Measurements from ENCODE around the gene PKP4. TPM values are rescaled to one million over a fixed set of nuclear protein-coding genes. Genes with fewer than 3 reads are reported as not detected.

PKP4 gene
- total RNA-seq, 1 experiment from 2014 or later: 111 TPM

DNA sequence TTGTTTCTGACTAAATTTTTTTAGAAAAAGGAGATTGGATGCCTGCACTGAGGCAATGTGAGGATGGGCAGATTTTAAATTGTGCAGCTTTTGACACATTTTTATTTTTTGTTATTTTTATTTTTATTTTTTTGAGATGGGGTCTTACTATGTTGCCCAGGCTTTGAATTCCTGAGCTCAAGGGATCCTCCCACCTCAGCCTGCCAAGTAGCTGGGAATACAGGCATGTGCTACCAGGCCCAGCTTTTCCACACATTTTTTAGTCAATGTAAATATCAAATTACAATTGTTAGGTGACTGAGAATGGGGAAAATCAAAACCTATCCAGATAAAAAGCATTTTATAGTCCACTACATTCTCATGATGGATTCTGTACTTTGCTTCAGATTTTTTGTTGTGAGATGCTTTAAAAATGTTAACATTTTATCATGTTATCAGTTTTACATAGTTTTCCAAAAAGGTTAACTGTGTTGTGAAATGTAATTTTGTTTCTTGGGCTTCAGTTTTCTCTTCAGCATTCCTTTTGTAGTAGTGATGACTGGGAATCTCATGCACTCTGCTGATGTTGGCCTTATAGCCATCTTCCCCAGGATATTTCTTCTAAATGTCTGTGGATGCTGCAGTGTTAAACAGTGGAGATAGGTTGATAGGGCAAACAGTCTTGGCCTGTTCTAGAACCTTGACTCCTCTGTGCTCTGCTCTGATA, 41.4 kb downstream of the PKP4 start:
- no peak for DNase-seq (ENCODE audit: low spot score)

GRCh38 chr2:158498749-158499136, 42.0 kb downstream of the PKP4 start:
- no peak for DNase-seq (ENCODE audit: low spot score)

DNA sequence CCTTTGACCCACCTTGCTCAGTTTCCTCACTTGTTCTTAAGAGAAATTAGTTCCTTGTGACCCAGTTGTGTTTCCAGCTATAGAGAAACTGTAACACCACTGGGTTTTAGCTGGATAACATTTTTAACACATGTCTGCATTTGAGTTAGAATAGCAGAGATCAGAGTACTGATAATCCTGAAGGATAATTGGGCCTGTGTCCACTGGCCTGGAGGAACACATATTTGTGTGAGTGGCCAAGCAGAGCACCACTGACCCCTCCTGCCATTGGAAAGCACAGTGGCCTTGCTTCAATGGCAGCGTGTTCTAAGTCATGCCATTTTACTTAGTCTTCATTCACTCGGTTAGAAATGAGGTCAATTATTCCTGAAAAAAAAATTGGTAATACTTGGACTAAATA, 42.6 kb downstream of the PKP4 start:
- DNase-seq (ENCODE audit: low spot score): no peak

DNA sequence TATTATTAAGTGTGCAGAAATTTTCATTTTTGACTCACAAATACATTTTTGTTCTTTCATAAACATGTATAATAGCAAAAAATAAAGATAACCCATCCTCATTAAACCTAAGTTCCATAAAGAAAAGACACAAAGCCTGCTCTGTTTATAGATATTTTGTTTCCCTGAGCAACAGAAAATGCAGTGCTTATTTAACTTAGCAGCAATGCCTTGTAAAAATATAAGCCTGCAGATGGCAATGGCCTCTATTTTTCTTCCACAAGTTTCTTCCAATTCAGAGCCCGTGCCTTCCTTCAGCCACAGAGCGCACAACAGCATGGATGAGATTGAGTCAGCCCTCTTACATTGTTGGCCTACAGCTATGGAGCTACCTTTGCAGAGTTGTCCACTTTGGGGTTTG, 43.6 kb downstream of the PKP4 start:
- no peak for DNase-seq (ENCODE audit: low spot score)

- DNase-seq (ENCODE audit: low spot score): no peak
Observed at GRCh38 chr2:158501301-158501700, 44.5 kb downstream of the PKP4 start.

- no peak for DNase-seq (ENCODE audit: low spot score)
Observed at GRCh38 chr2:158502974-158503373, 46.2 kb downstream of the PKP4 start.

DNA sequence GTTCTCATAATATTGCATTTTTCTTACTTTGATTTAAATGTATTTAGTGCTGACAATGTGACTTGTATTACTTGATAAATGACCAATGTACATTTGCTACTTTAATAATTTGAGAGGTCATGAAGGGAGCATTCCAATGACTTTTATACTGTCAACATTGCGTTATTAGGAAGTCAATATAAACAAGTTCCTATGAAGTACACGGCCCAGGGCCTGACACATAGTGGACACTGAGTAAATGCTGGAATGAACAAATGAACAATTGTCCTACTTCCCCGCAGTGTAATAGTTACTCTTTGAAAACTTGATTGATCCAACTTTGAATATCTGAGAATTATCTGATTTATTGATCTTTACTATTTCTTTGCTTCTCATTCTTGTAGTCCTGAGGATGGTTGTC, 47.3 kb downstream of the PKP4 start:
- DNase-seq (ENCODE audit: low spot score): no peak

DNA sequence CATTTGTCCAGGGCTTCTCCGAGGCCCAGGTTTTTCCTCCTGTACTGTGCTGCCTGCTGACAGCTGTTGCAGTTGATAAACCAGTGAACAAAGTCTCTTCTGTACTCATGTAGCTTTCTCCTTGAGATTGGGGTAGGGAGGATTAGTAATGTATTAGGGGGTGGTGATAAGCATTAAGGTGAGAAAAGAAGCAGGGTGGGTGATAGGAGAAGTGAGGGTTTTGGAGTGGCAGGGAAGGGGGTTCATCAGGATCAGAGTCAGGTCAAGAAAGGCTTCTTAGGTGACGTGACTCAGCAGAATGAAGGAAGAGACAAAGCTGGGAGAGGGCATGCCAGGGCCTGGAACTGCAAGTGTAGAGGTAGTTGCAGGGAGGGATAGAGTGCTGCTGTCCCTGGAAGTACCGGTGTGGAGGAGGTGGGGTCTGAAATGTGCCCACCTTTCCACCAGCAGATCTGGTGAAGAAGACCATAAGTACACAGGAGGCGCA, 48.7 kb downstream of the PKP4 start:
- DNase-seq (ENCODE audit: low spot score): peak; percentile 19

DNA sequence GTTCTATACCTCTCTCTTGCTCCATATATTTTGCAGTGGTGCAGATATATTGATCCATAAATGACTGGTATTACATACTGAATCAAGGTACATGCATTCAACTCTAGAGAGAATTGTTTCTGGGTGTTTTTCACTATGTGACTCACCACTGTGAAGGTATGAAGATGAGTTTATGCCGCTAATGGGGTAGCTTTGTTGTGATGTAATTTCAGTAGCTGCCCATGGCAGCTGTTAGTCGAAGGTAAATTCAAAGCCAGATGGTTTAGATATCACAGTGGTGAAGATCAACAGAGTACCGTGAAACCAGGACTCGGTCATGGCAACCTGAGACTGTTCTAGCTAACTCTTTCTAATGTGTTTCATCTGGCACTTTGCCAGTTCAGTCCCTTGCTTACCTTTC, 50.4 kb downstream of the PKP4 start:
- no peak for DNase-seq (ENCODE audit: low spot score)

GRCh38 chr2:158507679-158508078, 50.9 kb downstream of the PKP4 start:
- DNase-seq (ENCODE audit: low spot score): no peak

DNA sequence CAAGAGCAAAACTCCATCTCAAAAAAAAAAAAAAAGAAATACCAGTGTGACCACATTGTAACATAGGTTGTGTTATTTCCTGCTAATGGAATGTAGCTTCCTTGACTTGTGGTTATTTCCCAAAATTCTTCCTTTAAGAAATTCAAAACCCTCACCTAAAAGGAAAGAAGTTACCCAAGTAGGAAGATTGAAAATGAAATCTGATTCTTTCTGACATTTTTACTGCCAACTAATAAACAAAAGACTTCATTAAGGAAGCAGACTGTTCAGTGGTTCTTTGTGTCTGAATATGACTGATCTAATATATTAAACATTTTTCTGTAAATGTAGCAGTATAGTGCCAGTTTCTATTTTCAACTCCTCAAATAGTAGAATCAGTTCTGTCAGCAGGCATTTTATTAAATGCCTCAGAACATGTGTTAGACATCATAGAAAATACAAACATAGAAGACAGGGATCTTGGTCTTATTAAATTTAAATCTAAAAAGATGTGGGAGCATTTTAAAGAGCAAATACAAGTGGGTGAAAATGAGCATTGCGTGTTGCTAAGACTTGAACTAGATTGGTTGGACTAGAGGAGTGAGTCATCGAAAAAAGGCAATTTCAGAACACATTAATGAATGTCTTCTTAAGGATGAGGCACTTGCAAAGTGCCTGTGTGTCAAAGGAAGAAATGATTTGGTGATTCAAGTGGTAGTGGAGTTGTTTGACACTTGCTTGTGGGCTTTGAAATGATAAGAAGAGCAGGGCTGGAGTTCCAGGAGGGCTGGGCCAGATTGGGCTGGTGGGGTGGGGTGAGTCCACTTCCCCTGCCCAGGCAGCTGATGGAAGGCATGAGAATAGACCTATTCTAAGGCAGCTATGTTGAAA, 53.4 kb downstream of the PKP4 start:
- peak; percentile 49 for DNase-seq (ENCODE audit: low spot score)

- DNase-seq (ENCODE audit: low spot score): no peak
Observed at GRCh38 chr2:158510887-158511286, 54.1 kb downstream of the PKP4 start.

GRCh38 chr2:158511706-158512105, 55.0 kb downstream of the PKP4 start:
- DNase-seq (ENCODE audit: low spot score): no peak

DNA sequence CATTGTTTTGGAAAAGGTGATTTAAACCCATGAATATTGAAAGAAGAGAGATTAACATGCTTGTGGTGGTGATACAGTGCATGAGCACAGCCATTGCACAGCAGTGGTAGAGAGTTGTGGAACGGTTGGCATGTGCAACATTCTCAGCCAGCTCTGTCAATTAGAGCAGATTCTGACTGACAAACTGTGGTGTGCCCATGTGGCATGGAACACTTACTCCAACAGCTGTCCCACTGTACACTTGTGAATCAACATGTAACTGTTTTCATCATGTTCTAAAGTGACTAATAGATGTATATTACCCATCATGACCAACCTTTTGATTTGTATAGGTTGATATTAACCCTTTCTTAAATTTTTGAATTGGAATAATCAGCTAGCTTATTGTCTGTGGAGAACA, 55.6 kb downstream of the PKP4 start:
- no peak for DNase-seq (ENCODE audit: low spot score)

DNA sequence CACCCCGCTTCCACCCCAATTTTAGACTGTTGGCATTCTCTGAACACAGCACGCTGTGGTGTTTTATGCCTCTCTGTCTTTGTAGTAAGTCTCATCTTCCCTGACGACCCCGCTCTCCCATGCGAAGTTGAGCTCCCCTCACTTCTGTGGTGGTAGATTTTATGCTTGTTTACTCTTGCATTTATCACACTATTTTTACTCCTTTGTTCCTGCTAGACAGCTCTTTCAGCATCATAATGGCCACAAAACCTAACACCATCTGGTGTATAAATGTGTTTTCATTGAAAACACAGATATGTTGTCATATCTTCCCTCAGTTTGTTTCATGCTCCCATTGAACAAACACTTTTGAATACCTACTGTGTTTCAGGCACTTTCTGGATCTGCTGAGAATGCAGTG, 57.1 kb downstream of the PKP4 start:
- DNase-seq (ENCODE audit: low spot score): no peak

DNA sequence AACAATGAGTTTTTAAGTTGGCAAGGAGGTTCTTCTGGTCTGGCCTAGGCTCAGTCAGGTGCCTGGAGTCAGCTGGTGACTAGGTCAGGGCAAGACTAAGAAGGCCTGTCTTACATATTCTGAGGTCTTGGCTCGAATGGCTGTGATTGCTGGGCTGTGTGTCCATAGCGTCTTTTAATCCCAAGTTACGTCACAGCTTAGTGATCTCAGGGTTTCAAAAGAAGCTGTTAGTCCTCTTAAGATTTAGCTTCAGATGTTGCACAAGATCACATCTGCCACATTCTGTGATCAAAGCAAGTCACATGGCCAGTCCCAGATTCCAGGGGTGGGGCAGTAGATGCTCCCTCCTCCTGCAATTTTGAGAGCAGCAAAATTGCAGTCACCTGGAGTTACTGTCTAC, 61.3 kb downstream of the PKP4 start:
- no peak for DNase-seq (ENCODE audit: low spot score)

DNA sequence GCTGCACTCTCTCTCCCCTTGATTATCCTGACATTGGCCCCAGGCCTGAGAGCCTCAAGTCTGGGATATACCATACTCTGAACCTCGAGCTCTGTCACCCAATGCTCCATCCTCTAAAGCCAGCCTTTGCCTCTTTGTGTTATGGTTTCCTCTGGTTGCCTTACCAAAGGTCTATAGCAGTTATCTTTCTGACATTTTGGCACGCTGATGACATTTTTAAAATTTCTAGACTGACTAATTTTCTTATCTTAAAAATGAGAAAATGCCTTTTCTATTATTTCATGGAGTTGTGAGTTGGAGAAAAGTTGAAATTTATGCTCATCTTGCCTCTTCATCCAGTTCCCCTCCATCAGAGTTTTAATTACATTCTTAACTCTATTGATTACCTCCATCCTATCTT, 62.7 kb downstream of the PKP4 start:
- no peak for DNase-seq (ENCODE audit: low spot score)

- no peak for DNase-seq (ENCODE audit: low spot score)
Observed at GRCh38 chr2:158529379-158530259, 72.9 kb downstream of the PKP4 start.

GRCh38 chr2:158530829-158531228, 74.1 kb downstream of the PKP4 start:
- DNase-seq (ENCODE audit: low spot score): no peak

GRCh38 chr2:158533009-158533408, 76.3 kb downstream of the PKP4 start:
- DNase-seq (ENCODE audit: low spot score): no peak

DNA sequence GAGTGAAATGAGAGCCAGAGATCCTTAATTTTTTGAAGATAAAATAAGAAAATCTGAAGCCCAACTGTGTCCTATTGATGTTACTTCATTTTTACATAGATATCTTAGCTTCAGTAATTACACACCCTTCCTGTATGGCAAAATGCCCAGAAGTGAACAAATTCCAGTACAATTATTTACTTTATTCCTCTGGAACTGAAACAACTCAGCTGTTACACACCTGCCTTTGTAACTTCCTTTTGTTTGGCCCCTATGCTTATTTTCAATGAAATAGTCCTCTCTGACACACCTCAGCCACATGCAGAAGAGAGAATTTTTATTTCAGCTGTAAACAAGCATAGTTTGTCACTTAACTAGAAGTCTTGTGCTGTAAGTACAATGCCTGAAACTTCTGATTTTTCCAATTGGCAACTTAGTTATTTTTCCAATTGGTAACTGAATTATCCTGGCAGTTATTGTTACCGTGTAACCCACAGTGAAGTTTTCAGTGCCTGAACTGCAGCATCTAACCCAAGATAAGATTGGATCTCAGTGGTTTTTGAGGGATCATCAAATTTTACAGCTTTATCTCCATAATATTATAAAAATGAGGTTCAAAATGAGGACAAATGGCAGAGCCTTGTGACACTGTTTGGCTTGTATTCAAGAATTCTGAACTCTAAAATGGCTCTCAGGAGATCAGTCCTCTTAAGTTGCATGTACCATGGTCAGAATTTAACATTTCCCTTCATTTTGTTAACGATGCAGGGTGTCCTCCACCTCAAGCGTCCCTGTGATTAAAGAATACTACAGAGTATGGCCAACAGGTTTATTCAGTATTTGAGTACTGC, 82.6 kb downstream of the PKP4 start:
- peak; percentile 85 for DNase-seq (ENCODE audit: low spot score)
